ENCODE data around the gene SPAG9.

- TF ChIP-seq, protein P1, sequence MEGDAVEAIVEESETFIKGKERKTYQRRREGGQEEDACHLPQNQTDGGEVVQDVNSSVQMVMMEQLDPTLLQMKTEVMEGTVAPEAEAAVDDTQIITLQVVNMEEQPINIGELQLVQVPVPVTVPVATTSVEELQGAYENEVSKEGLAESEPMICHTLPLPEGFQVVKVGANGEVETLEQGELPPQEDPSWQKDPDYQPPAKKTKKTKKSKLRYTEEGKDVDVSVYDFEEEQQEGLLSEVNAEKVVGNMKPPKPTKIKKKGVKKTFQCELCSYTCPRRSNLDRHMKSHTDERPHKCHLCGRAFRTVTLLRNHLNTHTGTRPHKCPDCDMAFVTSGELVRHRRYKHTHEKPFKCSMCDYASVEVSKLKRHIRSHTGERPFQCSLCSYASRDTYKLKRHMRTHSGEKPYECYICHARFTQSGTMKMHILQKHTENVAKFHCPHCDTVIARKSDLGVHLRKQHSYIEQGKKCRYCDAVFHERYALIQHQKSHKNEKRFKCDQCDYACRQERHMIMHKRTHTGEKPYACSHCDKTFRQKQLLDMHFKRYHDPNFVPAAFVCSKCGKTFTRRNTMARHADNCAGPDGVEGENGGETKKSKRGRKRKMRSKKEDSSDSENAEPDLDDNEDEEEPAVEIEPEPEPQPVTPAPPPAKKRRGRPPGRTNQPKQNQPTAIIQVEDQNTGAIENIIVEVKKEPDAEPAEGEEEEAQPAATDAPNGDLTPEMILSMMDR (IDR thresholded peaks at IDR 0.05) = no peak
- TF ChIP-seq POLR2AphosphoS5 (IDR thresholded peaks at IDR 0.05) = no peak
Measured at GRCh38 chr17:51135956-51136355, 15.3 kb upstream of the SPAG9 start.

Measured in breast epithelium (tissue), 3 donors.